ENCODE data around the gene PLP2. TPM values are rescaled to one million over a fixed set of nuclear protein-coding genes. Genes with fewer than 3 reads are reported as not detected.
"Not testable (repeated sequence)": the region's sequence is repeated elsewhere in the genome, so short reads cannot be mapped to it uniquely, and the experiment has no call there.

The PLP2 gene
- total RNA-seq, 2 donors from 2014 or later: 232 to 266 TPM

DNA sequence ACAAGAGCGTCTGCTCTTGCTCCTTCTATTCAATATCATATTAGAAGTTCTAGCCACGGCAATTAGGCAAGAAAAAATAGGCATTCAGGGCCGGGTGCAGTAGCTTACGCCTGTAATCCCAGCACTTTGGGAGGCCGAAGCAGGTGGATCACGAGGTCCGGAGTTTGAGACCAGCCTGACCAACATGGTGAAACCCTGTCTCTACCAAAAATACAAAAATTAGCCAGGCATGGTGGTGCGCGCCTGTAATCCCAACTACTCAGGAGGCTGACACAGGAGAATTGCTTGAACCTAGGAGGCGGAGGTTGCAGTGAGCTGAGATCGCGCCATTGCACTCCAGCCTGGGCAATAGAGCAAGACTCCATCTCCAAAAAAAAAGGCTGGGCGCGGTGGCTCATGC, 22.4 kb upstream of the PLP2 start:
- H3K27ac Mint-ChIP-seq; H3K4me3 Mint-ChIP-seq; DNase-seq; H3K27me3 Mint-ChIP-seq (ENCODE audit: low read depth); H3K4me1 Mint-ChIP-seq (ENCODE audit: low read depth); ATAC-seq (replicated peaks in 1 of 2); H3K9me3 Mint-ChIP-seq; H3K36me3 Mint-ChIP-seq (ENCODE audit: insufficient read depth in 2 of 2): not testable (repeated sequence)

DNA sequence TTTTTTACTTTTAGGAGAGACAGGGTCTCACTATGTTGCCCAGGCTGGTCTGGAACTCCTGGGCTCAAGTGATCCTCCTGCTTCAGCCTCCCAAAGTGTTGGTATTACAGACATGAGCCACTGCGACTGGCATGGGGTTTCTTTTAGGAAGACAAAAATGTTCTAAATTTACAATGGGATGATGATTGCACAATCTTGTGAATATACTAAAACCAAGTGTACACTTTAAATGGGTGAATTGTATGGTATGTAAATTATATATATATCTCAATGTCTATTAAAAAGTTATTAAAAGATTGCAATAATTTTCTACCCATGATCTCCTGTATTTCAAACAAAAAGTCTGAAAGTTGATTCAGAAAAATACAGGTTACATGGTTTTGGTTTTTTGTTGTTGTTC, 18.2 kb upstream of the PLP2 start:
- Mint-ChIP-seq H3K27ac (no peak overlapping the region), H3K4me1 (ENCODE audit: low read depth) (peaks cover 12% of the 10 kb centered on the region), H3K27me3 (ENCODE audit: low read depth) (no peaks in the 10 kb centered on the region), H3K4me3 (no peak overlapping the region), H3K36me3 (ENCODE audit: insufficient read depth in 2 of 2) (no peaks in the 10 kb centered on the region), H3K9me3 (no peaks in the 10 kb centered on the region)
- ATAC-seq (replicated peaks in 1 of 2): no peak
- no peak for DNase-seq

DNA sequence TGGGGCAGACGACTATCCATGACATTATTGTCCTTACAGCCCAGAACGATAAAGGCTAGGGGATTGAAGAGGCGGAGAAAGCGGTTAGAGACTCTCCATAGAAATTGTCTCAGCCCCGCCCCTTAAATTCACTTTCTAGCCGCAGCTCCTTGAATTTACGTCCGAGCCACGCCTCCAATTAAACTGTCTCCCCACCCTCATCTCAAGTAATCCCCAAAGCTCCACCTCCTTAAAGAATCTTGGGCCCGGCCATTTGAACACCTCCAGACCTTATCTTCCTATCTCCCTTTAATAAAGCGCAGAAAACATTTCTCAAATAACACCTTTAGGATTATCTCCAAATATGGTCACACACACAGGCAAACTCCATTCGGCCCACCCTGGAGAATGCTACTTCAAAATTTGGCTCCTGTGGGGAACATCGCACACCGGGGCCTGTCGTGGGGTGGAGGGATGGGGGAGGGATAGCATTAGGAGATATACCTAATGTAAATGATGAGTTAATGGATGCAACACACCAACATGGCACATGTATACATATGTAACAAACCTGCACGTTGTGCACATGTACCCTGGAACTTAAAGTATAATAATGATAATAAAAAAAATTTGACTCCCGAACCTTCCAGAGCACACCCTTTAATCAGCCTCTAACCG, 16.3 kb upstream of the PLP2 start:
- peaks cover 12% of the 10 kb centered on the region for H3K4me1 Mint-ChIP-seq (ENCODE audit: low read depth)
- H3K36me3 Mint-ChIP-seq (ENCODE audit: insufficient read depth in 2 of 2): no peaks in the 10 kb centered on the region
- H3K4me3 Mint-ChIP-seq: peak overlapping the region; percentile 86 to 93
- H3K9me3 Mint-ChIP-seq: no peaks in the 10 kb centered on the region
- H3K27ac Mint-ChIP-seq: peak overlapping the region; percentile 93
- DNase-seq (peak; percentile 35 to 39), ATAC-seq (replicated peaks in 1 of 2) (peak; percentile 0 to 14)
- H3K27me3 Mint-ChIP-seq (ENCODE audit: low read depth): no peaks in the 10 kb centered on the region

DNA sequence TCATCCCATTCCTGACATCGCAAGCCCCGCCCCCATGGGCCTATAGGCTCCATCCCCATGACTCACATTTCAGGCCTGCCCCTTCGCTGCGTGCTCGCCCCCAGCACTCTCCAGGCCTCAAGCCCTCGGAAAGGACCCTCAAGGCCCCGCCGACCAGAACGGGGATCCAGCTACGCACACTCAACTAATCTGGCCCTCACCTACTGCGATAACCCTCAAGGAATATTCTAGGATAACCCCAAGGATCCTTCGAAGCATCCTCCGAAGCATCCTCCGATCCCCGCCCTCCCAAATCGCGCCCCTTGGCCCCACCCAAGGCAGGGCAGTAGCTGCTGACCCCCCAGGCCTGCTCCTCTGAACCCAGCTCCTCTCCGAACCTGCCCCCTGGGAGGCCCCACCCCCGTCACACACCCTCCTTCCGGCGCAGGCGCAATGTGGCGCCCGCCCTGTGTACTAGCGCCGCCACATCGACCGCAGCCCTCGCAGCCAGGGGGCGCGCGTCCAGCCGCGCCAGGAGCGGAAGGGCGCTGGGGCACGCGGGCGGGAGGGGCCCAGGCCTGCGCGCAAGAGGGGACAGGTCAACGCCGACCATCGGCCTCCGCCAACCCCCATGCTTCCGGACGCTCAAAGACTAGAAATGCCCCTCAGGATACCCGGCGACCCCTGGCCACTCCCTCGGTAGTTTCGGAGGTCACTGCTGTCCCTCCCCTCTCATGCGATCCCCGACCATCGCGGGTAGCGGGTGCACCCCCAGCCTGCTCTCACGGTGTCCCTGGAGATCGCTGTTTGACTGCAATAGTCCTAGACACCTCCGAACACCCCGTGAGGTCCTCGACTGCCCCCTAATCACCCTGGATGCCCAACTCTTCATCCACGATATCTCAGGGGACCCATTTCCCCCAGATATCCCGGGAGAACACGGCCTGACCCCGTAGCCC, 15.5 kb upstream of the PLP2 start:
- no peaks in the 10 kb centered on the region for H3K27me3 Mint-ChIP-seq (ENCODE audit: low read depth)
- H3K9me3 Mint-ChIP-seq: no peaks in the 10 kb centered on the region
- peak overlapping the region; percentile 86 to 93 for H3K4me3 Mint-ChIP-seq
- ATAC-seq (replicated peaks in 1 of 2) (peak; percentile 94), DNase-seq (peak; percentile 89)
- H3K4me1 Mint-ChIP-seq (ENCODE audit: low read depth): peaks cover 12% of the 10 kb centered on the region
- H3K36me3 Mint-ChIP-seq (ENCODE audit: insufficient read depth in 2 of 2): no peaks in the 10 kb centered on the region
- peak overlapping the region; percentile 93 for H3K27ac Mint-ChIP-seq

DNA sequence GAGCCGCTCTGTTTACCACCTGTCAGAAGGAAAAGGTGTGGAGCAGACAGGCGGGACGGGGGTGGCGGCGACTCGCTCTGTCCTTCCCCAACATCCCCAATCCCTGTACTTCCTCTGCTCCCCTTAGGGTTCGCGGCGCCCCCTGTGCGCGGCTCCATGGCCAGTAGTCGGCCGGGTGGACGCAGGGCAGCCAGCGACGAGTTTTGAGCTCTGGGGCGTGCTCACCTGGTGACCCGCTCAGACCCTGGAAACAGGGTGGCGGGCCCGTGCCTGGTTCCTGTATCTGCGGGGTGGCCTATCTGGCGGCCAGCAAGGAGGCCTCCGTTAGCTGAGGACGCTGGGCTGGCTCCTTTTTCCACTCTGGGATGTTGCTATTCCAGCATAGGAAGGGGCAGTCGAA, 14.5 kb upstream of the PLP2 start:
- H3K36me3 Mint-ChIP-seq (ENCODE audit: insufficient read depth in 2 of 2): no peaks in the 10 kb centered on the region

DNA sequence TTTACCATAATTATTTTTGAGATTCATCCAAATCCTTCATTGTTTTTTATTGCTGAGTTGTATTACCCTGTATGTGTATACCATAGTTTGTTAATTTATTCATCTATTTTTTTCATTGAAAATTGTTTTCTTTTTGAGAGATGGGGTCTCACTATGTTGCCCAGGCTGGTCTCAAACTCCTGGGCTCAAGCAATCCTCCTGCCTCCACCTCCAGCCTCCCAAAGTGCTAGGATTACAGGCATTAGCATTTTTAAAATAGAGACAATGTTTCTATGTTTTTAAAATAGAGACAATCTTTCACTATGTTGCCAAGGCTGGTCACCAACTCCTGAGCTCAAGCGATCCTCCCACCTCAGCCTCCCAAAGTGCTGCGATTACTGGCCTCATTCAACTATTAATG, 10.8 kb upstream of the PLP2 start:
- H3K27me3 Mint-ChIP-seq (ENCODE audit: low read depth): no peaks in the 10 kb centered on the region
- DNase-seq (no peak), ATAC-seq (replicated peaks in 1 of 2) (no peak)
- no peaks in the 10 kb centered on the region for H3K36me3 Mint-ChIP-seq (ENCODE audit: insufficient read depth in 2 of 2)
- peaks cover 12% of the 10 kb centered on the region for H3K4me1 Mint-ChIP-seq (ENCODE audit: low read depth)
- H3K27ac Mint-ChIP-seq: no peak overlapping the region
- H3K9me3 Mint-ChIP-seq: no peaks in the 10 kb centered on the region
- H3K4me3 Mint-ChIP-seq: no peak overlapping the region

More for the DNA sequence above, 14.5 kb upstream of the PLP2 start:
- ATAC-seq (replicated peaks in 1 of 2) (no peak), DNase-seq (no peak)
- Mint-ChIP-seq H3K9me3 (no peaks in the 10 kb centered on the region), H3K4me3 (peak overlapping the region in 1 of 2 donors; percentile 27), H3K27ac (no peak overlapping the region), H3K27me3 (ENCODE audit: low read depth) (no peaks in the 10 kb centered on the region), H3K4me1 (ENCODE audit: low read depth) (peaks cover 12% of the 10 kb centered on the region)

DNA sequence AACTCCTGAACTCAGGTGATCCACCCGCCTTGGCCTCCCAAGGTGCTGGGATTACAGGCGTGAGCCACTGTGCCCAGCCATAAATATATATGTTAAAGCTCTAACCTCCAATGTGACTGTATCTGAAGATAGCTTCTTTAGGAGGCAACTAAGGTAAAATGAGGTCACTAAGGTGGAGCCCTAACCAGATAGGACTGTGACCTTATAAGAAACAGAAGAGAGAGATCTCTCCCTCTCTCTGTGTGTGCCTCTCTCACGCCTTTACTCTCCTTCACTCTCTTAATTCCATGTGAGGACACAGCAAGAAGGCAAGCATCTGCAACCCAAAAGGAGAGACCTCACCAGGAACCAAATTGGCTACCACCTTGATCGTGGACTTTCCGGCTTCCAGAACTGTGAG, 10.1 kb upstream of the PLP2 start:
- no peaks in the 10 kb centered on the region for H3K36me3 Mint-ChIP-seq (ENCODE audit: insufficient read depth in 2 of 2)
- H3K4me3 Mint-ChIP-seq: no peak overlapping the region
- H3K27me3 Mint-ChIP-seq (ENCODE audit: low read depth): no peaks in the 10 kb centered on the region
- H3K27ac Mint-ChIP-seq: no peak overlapping the region
- ATAC-seq (replicated peaks in 1 of 2): no peak
- H3K4me1 Mint-ChIP-seq (ENCODE audit: low read depth): peaks cover 12% of the 10 kb centered on the region
- no peaks in the 10 kb centered on the region for H3K9me3 Mint-ChIP-seq
- no peak for DNase-seq

DNA sequence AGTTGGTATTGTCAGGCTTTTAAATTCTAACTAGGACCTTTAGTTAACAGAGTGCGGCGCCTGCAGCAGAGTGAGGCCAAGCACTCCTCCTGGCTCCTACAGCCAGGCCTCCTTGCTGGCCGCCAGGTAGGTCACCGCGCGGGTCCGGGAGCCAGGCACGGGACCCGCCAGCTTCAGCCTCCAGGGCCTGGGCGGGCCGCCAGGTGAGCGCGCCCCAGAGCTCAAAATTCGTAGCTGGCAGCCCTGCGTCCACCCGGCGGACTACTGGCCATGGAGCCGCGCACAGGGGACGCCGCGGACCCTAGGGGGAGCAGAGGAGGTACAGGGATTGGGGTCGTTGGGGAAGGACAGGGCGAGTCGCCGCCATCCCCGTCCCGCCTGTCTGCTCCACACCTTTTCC, 9.1 kb upstream of the PLP2 start, which contains the start of gene MAGIX:
MAGIX (plus strand) TSS at position 139 of the 400 bp plus-strand sequence; CDS start at position 271, 132 bp downstream.
- no peaks in the 10 kb centered on the region for H3K9me3 Mint-ChIP-seq
- H3K4me3 Mint-ChIP-seq: peak within 1 kb of the TSS; percentile 55 to 81
- DNase-seq (no peak), ATAC-seq (replicated peaks in 1 of 2) (no peak)
- peak within 1 kb of the TSS; percentile 57 for H3K27ac Mint-ChIP-seq
- peaks cover 17% of the 10 kb centered on the region for H3K4me1 Mint-ChIP-seq (ENCODE audit: low read depth)
- H3K27me3 Mint-ChIP-seq (ENCODE audit: low read depth): no peaks in the 10 kb centered on the region
- peaks cover 0 to 2% of the 10 kb centered on the region in 2 donors for H3K36me3 Mint-ChIP-seq (ENCODE audit: insufficient read depth in 2 of 2)

DNA sequence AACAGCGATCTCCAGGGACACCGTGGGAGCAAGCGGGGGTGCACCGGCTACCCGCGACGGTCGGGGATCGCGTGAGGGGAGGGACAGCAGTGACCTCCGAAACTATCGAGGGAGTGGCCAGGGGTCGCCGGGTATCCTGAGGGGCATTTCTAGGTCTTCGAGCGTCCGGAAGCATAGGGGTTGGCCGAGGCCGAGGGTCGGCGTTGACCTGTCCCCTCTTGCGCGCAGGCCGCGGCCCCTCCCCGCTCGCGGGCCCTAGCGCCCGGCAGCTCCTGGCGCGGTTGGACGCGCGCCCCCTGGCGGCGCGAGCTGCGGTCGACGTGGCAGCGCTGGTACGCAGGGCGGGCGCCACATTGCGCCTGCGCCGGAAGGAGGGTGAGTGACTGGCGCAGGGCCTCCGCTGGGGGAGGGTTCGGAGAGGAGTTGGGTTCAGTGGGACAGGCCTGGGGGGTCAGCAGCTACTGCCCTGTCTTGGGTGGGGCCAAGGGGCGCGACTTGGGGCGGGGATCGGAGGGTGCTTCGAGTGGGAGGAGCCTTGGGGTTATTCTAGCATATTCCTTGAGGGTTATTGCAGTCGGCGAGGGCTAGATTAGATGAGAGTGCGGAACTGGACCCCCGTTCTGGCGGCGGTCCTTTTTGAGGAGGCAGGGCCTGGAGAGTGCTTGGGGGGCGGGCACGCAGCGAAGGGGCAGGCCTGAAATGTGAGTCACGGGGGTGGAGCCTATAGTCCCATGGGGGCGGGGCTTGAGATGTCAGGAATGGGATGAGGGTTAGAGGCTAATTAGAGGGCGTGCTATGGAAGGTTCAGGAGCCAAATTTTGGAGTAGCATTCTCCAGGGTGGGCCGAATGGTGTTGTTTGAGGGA, 7.9 kb upstream of the PLP2 start:
- H3K9me3 Mint-ChIP-seq: no peaks in the 10 kb centered on the region
- peaks cover 23% of the 10 kb centered on the region for H3K4me1 Mint-ChIP-seq (ENCODE audit: low read depth)
- ATAC-seq (replicated peaks in 1 of 2): peak; percentile 60 to 64
- peaks cover 0 to 2% of the 10 kb centered on the region in 2 donors for H3K36me3 Mint-ChIP-seq (ENCODE audit: insufficient read depth in 2 of 2)
- DNase-seq: peak; percentile 84 to 88
- H3K27me3 Mint-ChIP-seq (ENCODE audit: low read depth): no peaks in the 10 kb centered on the region
- H3K27ac Mint-ChIP-seq: peak overlapping the region; percentile 87
- H3K4me3 Mint-ChIP-seq: peak overlapping the region; percentile 55 to 81

DNA sequence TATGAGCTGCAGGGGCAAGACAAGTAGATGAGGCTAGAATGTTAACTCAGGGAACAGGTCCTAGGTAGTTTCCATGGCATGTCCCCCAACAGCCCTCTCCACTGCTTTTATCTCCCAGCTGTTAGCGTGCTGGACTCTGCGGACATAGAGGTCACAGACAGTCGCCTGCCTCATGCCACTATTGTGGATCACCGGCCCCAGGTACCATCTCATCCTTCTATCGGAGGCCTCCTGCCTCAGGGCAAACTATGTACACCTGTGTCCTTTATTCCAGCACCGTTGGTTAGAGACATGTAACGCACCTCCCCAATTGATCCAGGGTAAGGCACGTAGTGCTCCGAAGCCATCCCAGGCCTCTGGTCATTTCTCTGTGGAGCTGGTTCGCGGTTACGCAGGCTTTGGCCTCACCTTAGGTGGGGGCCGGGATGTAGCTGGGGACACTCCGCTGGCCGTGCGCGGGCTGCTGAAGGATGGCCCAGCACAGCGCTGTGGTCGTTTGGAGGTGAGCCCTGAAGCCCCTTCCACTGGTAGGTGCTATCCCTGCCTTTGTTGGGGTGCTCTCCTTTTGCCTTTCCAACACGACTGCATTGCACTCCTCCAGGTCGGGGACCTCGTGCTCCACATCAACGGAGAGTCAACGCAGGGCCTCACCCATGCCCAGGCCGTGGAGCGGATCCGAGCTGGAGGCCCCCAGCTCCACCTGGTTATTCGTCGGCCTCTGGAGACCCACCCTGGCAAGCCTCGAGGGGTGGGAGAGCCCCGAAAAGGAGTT, 6.9 kb upstream of the PLP2 start:
- H3K4me1 Mint-ChIP-seq (ENCODE audit: low read depth): peaks cover 29% of the 10 kb centered on the region
- peaks cover 0 to 2% of the 10 kb centered on the region in 2 donors for H3K36me3 Mint-ChIP-seq (ENCODE audit: insufficient read depth in 2 of 2)
- H3K27me3 Mint-ChIP-seq (ENCODE audit: low read depth): no peaks in the 10 kb centered on the region
- DNase-seq (no peak), ATAC-seq (replicated peaks in 1 of 2) (no peak)
- no peaks in the 10 kb centered on the region for H3K9me3 Mint-ChIP-seq
- H3K4me3 Mint-ChIP-seq: peak overlapping the region; percentile 55 to 83
- peak overlapping the region; percentile 87 for H3K27ac Mint-ChIP-seq

DNA sequence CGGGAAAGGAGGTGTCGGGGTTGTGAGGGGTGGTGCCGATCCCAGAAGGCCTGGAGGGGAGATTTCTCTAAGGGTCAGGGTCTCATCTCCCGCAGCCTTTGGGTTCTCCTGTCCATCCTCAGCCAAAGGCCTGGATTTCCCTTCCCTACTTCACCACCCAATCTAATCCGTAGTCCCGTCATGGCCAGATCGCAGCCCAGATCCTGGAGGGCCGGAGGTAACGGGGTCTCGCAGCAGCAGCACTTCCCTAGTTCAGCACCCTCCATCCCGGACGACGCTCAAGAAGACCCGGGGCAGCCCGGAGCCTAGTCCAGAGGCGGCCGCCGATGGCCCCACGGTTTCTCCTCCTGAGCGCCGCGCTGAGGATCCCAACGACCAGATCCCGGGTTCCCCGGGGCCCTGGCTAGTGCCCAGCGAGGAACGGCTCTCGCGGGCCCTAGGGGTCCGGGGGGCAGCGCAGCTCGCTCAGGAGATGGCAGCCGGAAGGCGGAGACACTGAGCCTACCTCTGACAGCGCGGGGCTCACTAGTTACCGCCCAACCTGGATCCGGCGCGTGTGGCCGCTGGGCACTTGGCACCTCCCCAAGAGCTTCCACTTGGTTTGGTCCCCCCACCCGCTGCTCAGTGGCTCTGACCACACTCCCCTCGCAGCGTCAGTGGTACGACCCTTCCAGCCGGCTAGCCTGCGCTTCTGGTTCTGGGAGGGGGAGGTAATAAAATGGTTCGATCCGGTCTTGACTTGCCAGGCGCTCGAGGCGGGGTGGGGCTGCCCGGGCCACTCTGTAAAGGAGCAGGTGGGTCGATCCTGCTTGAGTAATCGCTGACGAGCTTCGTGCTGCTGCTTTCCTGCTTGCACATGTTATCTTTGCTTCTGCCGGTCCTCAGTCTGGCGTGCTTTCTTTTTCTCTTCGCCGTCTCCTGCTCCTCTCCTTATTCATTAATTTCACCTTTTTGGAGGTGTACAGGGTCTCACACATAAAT, 5.5 kb upstream of the PLP2 start:
- Mint-ChIP-seq H3K4me1 (ENCODE audit: low read depth) (peaks cover 30% of the 10 kb centered on the region), H3K9me3 (no peaks in the 10 kb centered on the region), H3K27ac (peak overlapping the region; percentile 95), H3K27me3 (ENCODE audit: low read depth) (no peaks in the 10 kb centered on the region), H3K36me3 (ENCODE audit: insufficient read depth in 2 of 2) (peaks cover 0 to 2% of the 10 kb centered on the region in 2 donors), H3K4me3 (peak overlapping the region; percentile 83 to 97)
- peak; percentile 66 to 73 for ATAC-seq (replicated peaks in 1 of 2)
- peak; percentile 79 to 86 for DNase-seq
